Measurements from ENCODE around the gene HDGF. TPM values are rescaled to one million over a fixed set of nuclear protein-coding genes. Genes with fewer than 3 reads are reported as not detected.

HDGF gene
- total RNA-seq, 1 donor, result 177 TPM

DNA sequence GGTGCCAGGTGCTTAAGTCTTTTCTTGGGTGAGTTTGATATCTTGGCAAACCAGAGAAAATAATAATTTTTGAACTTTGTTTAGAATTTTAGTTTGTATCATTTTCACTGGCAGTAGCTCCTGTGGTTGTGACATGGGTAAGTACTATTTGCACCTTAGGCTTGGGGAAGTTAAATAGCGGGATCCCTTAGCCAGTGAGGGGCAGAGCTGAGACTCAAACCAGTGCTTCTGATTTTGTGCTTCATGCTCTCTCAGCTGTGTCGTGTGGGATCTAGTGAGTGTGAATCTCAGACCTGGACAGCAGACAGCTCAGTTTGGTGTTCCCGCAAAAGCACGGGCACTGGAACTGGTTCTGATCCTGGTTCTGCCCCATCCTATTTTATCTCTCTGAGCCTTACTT, 25.5 kb upstream of the HDGF start:
- no peak overlapping the region for H3K27ac ChIP-seq (ENCODE audit: low read depth, low read length)

DNA sequence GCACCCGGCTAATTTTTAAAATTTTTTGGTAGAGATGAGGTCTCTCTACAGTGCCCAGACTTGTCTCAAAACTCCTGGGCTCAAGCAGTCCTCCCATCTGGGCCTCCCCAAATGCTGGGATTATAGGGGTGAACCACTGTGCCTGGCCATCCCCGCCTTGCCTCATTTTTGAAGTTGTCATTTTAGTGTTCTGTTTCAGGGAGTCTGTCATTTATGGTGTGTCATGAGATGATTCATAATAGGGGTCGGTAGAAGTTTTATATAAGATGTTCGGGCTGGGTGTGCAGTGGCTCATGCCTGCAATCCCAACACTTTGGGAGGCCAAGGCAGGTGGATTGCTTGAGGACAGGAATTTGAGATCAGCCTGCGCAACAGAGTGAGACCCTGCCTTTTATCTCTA, 24.3 kb upstream of the HDGF start:
- Histone ChIP-seq H2AFZ (ENCODE audit: low read length) (no peak overlapping the region), H3K4me1 (ENCODE audit: insufficient read depth, low read length) (peaks cover 3% of the 10 kb centered on the region), H3K4me3 (ENCODE audit: insufficient read depth, low read length) (no peak overlapping the region), H3K9me3 (ENCODE audit: low read depth, low read length) (no peaks in the 10 kb centered on the region), H3K4me2 (ENCODE audit: insufficient read depth, low read length) (no peak overlapping the region), H3K27ac (ENCODE audit: low read depth, low read length) (no peak overlapping the region), H4K20me1 (ENCODE audit: insufficient read depth, low read length) (peaks cover 65% of the 10 kb centered on the region), H3K36me3 (ENCODE audit: insufficient read depth, low read length) (peaks cover under 1% of the 10 kb centered on the region), H3K79me2 (ENCODE audit: insufficient read depth, low read length) (peaks cover 88% of the 10 kb centered on the region), H3K27me3 (ENCODE audit: insufficient read depth, low read length) (no peaks in the 10 kb centered on the region)
- DNase-seq (ENCODE audit: insufficient read length, low spot score, missing footprints), result no peak
- TF ChIP-seq, protein P1, sequence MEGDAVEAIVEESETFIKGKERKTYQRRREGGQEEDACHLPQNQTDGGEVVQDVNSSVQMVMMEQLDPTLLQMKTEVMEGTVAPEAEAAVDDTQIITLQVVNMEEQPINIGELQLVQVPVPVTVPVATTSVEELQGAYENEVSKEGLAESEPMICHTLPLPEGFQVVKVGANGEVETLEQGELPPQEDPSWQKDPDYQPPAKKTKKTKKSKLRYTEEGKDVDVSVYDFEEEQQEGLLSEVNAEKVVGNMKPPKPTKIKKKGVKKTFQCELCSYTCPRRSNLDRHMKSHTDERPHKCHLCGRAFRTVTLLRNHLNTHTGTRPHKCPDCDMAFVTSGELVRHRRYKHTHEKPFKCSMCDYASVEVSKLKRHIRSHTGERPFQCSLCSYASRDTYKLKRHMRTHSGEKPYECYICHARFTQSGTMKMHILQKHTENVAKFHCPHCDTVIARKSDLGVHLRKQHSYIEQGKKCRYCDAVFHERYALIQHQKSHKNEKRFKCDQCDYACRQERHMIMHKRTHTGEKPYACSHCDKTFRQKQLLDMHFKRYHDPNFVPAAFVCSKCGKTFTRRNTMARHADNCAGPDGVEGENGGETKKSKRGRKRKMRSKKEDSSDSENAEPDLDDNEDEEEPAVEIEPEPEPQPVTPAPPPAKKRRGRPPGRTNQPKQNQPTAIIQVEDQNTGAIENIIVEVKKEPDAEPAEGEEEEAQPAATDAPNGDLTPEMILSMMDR (IDR thresholded peaks at IDR 0.05; ENCODE audit: extremely low read depth, low read depth, low read length), result no peak

More for the DNA sequence above, 25.5 kb upstream of the HDGF start:
- Histone ChIP-seq H3K79me2 (ENCODE audit: insufficient read depth, low read length) (peaks cover 86% of the 10 kb centered on the region), H4K20me1 (ENCODE audit: insufficient read depth, low read length) (peaks cover 71% of the 10 kb centered on the region), H3K9me3 (ENCODE audit: low read depth, low read length) (no peaks in the 10 kb centered on the region), H3K4me3 (ENCODE audit: insufficient read depth, low read length) (no peak overlapping the region), H3K27me3 (ENCODE audit: insufficient read depth, low read length) (no peaks in the 10 kb centered on the region), H3K4me1 (ENCODE audit: insufficient read depth, low read length) (peaks cover 14% of the 10 kb centered on the region), H3K4me2 (ENCODE audit: insufficient read depth, low read length) (no peak overlapping the region), H3K36me3 (ENCODE audit: insufficient read depth, low read length) (peaks cover 4% of the 10 kb centered on the region), H2AFZ (ENCODE audit: low read length) (no peak overlapping the region)
- DNase-seq (ENCODE audit: insufficient read length, low spot score, missing footprints), result no peak
- TF ChIP-seq, protein P1 (IDR thresholded peaks at IDR 0.05; ENCODE audit: extremely low read depth, low read depth, low read length), result no peak

DNA sequence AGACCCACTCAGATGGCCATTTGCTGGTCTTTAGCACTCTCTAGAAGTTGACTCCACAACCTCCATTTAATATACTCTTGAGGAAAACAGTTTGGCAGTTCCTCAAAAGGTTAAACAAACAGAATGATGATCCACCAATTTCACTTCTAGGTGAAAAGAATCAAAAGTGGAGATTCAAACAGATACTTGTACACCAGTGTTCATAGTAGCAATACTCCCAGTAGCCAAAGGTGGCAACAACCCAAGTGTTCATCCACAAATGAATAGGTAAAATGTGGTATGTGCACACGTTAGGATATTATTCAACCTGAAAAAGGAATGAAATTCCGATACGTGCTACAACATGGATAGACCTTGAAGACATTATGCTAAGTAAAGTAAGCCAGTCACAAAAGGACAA, 22.1 kb upstream of the HDGF start:
- no peak overlapping the region for H3K27ac ChIP-seq (ENCODE audit: low read depth, low read length)
- peaks cover 91% of the 10 kb centered on the region for H3K79me2 ChIP-seq (ENCODE audit: insufficient read depth, low read length)
- TF ChIP-seq, protein P1 (IDR thresholded peaks at IDR 0.05; ENCODE audit: extremely low read depth, low read depth, low read length), result no peak
- peaks cover 8% of the 10 kb centered on the region for H3K4me1 ChIP-seq (ENCODE audit: insufficient read depth, low read length)
- H4K20me1 ChIP-seq (ENCODE audit: insufficient read depth, low read length), result peaks cover 62% of the 10 kb centered on the region
- H3K4me3 ChIP-seq (ENCODE audit: insufficient read depth, low read length), result no peak overlapping the region
- DNase-seq (ENCODE audit: insufficient read length, low spot score, missing footprints), result no peak
- no peaks in the 10 kb centered on the region for H3K27me3 ChIP-seq (ENCODE audit: insufficient read depth, low read length)
- H3K9me3 ChIP-seq (ENCODE audit: low read depth, low read length), result no peaks in the 10 kb centered on the region
- H2AFZ ChIP-seq (ENCODE audit: low read length), result no peak overlapping the region
- peaks cover 7% of the 10 kb centered on the region for H3K36me3 ChIP-seq (ENCODE audit: insufficient read depth, low read length)
- H3K4me2 ChIP-seq (ENCODE audit: insufficient read depth, low read length), result no peak overlapping the region

DNA sequence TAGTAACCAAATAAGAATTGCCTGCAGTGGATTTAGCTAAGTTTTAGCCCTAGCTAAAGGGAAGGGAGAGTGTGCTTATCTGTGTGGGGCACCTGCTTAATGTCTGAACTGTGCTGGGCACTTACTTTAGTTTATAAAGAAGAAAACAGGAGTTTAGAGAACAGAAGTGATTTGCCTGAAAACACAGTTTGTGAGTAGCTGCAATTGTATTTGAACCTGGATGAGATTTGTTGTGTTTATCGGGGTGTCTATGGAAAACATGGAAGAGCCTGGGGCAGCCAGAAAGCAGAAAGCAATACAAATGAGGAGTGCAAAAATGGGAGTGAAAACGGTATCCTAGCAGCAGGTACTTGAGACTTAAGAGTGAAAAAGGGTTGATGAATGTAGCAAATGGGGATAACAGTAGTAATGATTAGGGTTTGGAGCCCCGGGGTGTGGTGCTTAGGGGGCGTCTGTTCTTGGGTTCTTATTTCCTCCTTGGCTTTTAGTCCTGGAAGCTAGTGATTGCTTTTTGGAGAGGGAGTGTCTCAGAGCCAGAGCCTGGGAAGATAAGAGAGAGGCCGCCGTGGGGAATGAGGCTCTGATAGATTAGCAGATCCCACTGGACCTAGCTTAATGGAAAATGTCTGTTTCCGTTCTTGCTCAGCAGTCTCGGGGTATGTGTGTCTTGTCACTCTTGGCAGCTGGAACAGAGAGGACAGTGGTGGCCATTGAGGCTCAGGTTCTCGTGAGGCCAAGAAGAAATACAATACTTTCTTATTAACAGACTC, 21.4 kb upstream of the HDGF start:
- Histone ChIP-seq H3K27me3 (ENCODE audit: insufficient read depth, low read length) (no peaks in the 10 kb centered on the region), H4K20me1 (ENCODE audit: insufficient read depth, low read length) (peaks cover 64% of the 10 kb centered on the region), H3K36me3 (ENCODE audit: insufficient read depth, low read length) (peaks cover 7% of the 10 kb centered on the region), H2AFZ (ENCODE audit: low read length) (no peak overlapping the region), H3K9me3 (ENCODE audit: low read depth, low read length) (no peaks in the 10 kb centered on the region), H3K79me2 (ENCODE audit: insufficient read depth, low read length) (peaks cover 91% of the 10 kb centered on the region), H3K4me3 (ENCODE audit: insufficient read depth, low read length) (no peak overlapping the region), H3K27ac (ENCODE audit: low read depth, low read length) (no peak overlapping the region), H3K4me2 (ENCODE audit: insufficient read depth, low read length) (no peak overlapping the region), H3K4me1 (ENCODE audit: insufficient read depth, low read length) (peaks cover 12% of the 10 kb centered on the region)
- TF ChIP-seq, protein P1 (IDR thresholded peaks at IDR 0.05; ENCODE audit: extremely low read depth, low read depth, low read length), result no peak
- DNase-seq (ENCODE audit: insufficient read length, low spot score, missing footprints), result no peak

Measured in osteoblast (primary cell).